ENCODE results near the gene ABHD12.

GRCh38 chr20:25351024-25351360 is 39.6 kb downstream of the ABHD12 start:
- TF ChIP-seq CTCF (conservative IDR thresholded peaks at IDR 0.05; ENCODE audit: low read depth, low read length) (no peak), EZH2 (IDR thresholded peaks at IDR 0.05; ENCODE audit: borderline replicate concordance, low read depth, low read length, poor library complexity, severe bottlenecking) (no peak)

Data from A673 (cell line).